ENCODE data around the gene FN1. TPM values are rescaled to one million over a fixed set of nuclear protein-coding genes. Genes with fewer than 3 reads are reported as not detected.

The FN1 gene
- polyA plus RNA-seq (2013, experiment 1 of 4), result 94.8 TPM
- 92.6 TPM for polyA plus RNA-seq (2013, experiment 2 of 4)
- 102 TPM for polyA plus RNA-seq (2013, experiment 3 of 4)
- polyA plus RNA-seq (2013, experiment 4 of 4), result 115 TPM

GRCh38 chr2:215435870-215436704 lies at the start of gene FN1:
Gene FN1, minus strand, starts transcription at chr2:215436068. Its CDS starts 266 bp downstream, at chr2:215435802.
- Histone ChIP-seq H3K4me1 (ENCODE audit: control insufficient read depth, insufficient read depth, low read length) (no peaks in the 10 kb centered on the region), H3K27me3 (ENCODE audit: control insufficient read depth, insufficient read depth, low read length, poor library complexity, severe bottlenecking) (peaks cover 17% of the 10 kb centered on the region), H3K27ac (ENCODE audit: insufficient read depth, low read depth, low read length, poor library complexity, severe bottlenecking) (peak within 1 kb of the TSS; percentile 93), H3K9me3 (ENCODE audit: control insufficient read depth, low read length) (no peaks in the 10 kb centered on the region), H3K4me3 (ENCODE audit: insufficient read depth, low read depth, low read length) (peak within 1 kb of the TSS; percentile 78), H3K36me3 (ENCODE audit: control insufficient read depth, insufficient read depth, low read length) (no peaks in the 10 kb centered on the region)
- 1% methylated on average over 52 to 53 of the region's 54 CpGs for WGBS, 2 experiments

GRCh38 chr2:215485032-215485431 lies 49.2 kb upstream of the FN1 start:
- H3K4me3 ChIP-seq (ENCODE audit: insufficient read depth, low read depth, low read length), result no peak overlapping the region
- H3K27ac ChIP-seq (ENCODE audit: insufficient read depth, low read depth, low read length, poor library complexity, severe bottlenecking), result no peak overlapping the region
- no peaks in the 10 kb centered on the region for H3K27me3 ChIP-seq (ENCODE audit: control insufficient read depth, insufficient read depth, low read length, poor library complexity, severe bottlenecking)
- no peaks in the 10 kb centered on the region for H3K4me1 ChIP-seq (ENCODE audit: control insufficient read depth, insufficient read depth, low read length)
- no peaks in the 10 kb centered on the region for H3K36me3 ChIP-seq (ENCODE audit: control insufficient read depth, insufficient read depth, low read length)
- H3K9me3 ChIP-seq (ENCODE audit: control insufficient read depth, low read length), result no peaks in the 10 kb centered on the region

- Histone ChIP-seq H3K4me3 (ENCODE audit: insufficient read depth, low read depth, low read length) (no peak overlapping the region), H3K27me3 (ENCODE audit: control insufficient read depth, insufficient read depth, low read length, poor library complexity, severe bottlenecking) (no peaks in the 10 kb centered on the region), H3K4me1 (ENCODE audit: control insufficient read depth, insufficient read depth, low read length) (no peaks in the 10 kb centered on the region), H3K9me3 (ENCODE audit: control insufficient read depth, low read length) (no peaks in the 10 kb centered on the region), H3K27ac (ENCODE audit: insufficient read depth, low read depth, low read length, poor library complexity, severe bottlenecking) (no peak overlapping the region), H3K36me3 (ENCODE audit: control insufficient read depth, insufficient read depth, low read length) (no peaks in the 10 kb centered on the region)
- 83 to 100% methylated on average over 2 of the region's 2 CpGs for WGBS, 2 experiments
These were observed 48.7 kb upstream of the FN1 start for GRCh38 chr2:215484570-215484969.

- 93 to 94% methylated on average over 3 of the region's 3 CpGs for WGBS, 2 experiments
These were observed 47.6 kb upstream of the FN1 start for GRCh38 chr2:215483431-215483830.

GRCh38 chr2:215479536-215480240 lies 43.8 kb upstream of the FN1 start:
- WGBS, 2 experiments, result 56 to 68% methylated on average over 5 to 6 of the region's 6 CpGs
- H3K4me1 ChIP-seq (ENCODE audit: control insufficient read depth, insufficient read depth, low read length), result no peaks in the 10 kb centered on the region
- H3K36me3 ChIP-seq (ENCODE audit: control insufficient read depth, insufficient read depth, low read length), result no peaks in the 10 kb centered on the region
- H3K4me3 ChIP-seq (ENCODE audit: insufficient read depth, low read depth, low read length), result no peak overlapping the region
- no peaks in the 10 kb centered on the region for H3K27me3 ChIP-seq (ENCODE audit: control insufficient read depth, insufficient read depth, low read length, poor library complexity, severe bottlenecking)
- H3K27ac ChIP-seq (ENCODE audit: insufficient read depth, low read depth, low read length, poor library complexity, severe bottlenecking), result no peak overlapping the region
- H3K9me3 ChIP-seq (ENCODE audit: control insufficient read depth, low read length), result no peaks in the 10 kb centered on the region

More at GRCh38 chr2:215483431-215483830, 47.6 kb upstream of the FN1 start:
- Histone ChIP-seq H3K4me1 (ENCODE audit: control insufficient read depth, insufficient read depth, low read length) (no peaks in the 10 kb centered on the region), H3K4me3 (ENCODE audit: insufficient read depth, low read depth, low read length) (no peak overlapping the region), H3K27me3 (ENCODE audit: control insufficient read depth, insufficient read depth, low read length, poor library complexity, severe bottlenecking) (no peaks in the 10 kb centered on the region), H3K9me3 (ENCODE audit: control insufficient read depth, low read length) (no peaks in the 10 kb centered on the region), H3K27ac (ENCODE audit: insufficient read depth, low read depth, low read length, poor library complexity, severe bottlenecking) (no peak overlapping the region), H3K36me3 (ENCODE audit: control insufficient read depth, insufficient read depth, low read length) (no peaks in the 10 kb centered on the region)

- H3K27ac ChIP-seq (ENCODE audit: insufficient read depth, low read depth, low read length, poor library complexity, severe bottlenecking), result no peak overlapping the region
- H3K4me3 ChIP-seq (ENCODE audit: insufficient read depth, low read depth, low read length), result no peak overlapping the region
- H3K27me3 ChIP-seq (ENCODE audit: control insufficient read depth, insufficient read depth, low read length, poor library complexity, severe bottlenecking), result no peaks in the 10 kb centered on the region
- no peaks in the 10 kb centered on the region for H3K9me3 ChIP-seq (ENCODE audit: control insufficient read depth, low read length)
- H3K4me1 ChIP-seq (ENCODE audit: control insufficient read depth, insufficient read depth, low read length), result no peaks in the 10 kb centered on the region
- no peaks in the 10 kb centered on the region for H3K36me3 ChIP-seq (ENCODE audit: control insufficient read depth, insufficient read depth, low read length)
- 94% methylated on average over 2 of the region's 2 CpGs; no CpG with 5 or more reads in 1 of the 2 experiments for WGBS, 2 experiments
These were observed 43.3 kb upstream of the FN1 start for GRCh38 chr2:215479121-215479520.

GRCh38 chr2:215476424-215476823 lies 40.6 kb upstream of the FN1 start:
- H3K27me3 ChIP-seq (ENCODE audit: control insufficient read depth, insufficient read depth, low read length, poor library complexity, severe bottlenecking), result no peaks in the 10 kb centered on the region
- no peaks in the 10 kb centered on the region for H3K9me3 ChIP-seq (ENCODE audit: control insufficient read depth, low read length)
- 84 to 95% methylated on average over 2 of the region's 2 CpGs for WGBS, 2 experiments
- H3K27ac ChIP-seq (ENCODE audit: insufficient read depth, low read depth, low read length, poor library complexity, severe bottlenecking), result no peak overlapping the region
- no peaks in the 10 kb centered on the region for H3K36me3 ChIP-seq (ENCODE audit: control insufficient read depth, insufficient read depth, low read length)
- no peaks in the 10 kb centered on the region for H3K4me1 ChIP-seq (ENCODE audit: control insufficient read depth, insufficient read depth, low read length)
- H3K4me3 ChIP-seq (ENCODE audit: insufficient read depth, low read depth, low read length), result no peak overlapping the region

GRCh38 chr2:215466097-215466909 lies 30.4 kb upstream of the FN1 start:
- H3K9me3 ChIP-seq (ENCODE audit: control insufficient read depth, low read length), result no peaks in the 10 kb centered on the region
- no peaks in the 10 kb centered on the region for H3K27me3 ChIP-seq (ENCODE audit: control insufficient read depth, insufficient read depth, low read length, poor library complexity, severe bottlenecking)
- WGBS, 2 experiments, result 96 to 100% methylated on average over 1 to 3 of the region's 3 CpGs
- no peak overlapping the region for H3K27ac ChIP-seq (ENCODE audit: insufficient read depth, low read depth, low read length, poor library complexity, severe bottlenecking)
- no peak overlapping the region for H3K4me3 ChIP-seq (ENCODE audit: insufficient read depth, low read depth, low read length)
- H3K4me1 ChIP-seq (ENCODE audit: control insufficient read depth, insufficient read depth, low read length), result no peaks in the 10 kb centered on the region
- no peaks in the 10 kb centered on the region for H3K36me3 ChIP-seq (ENCODE audit: control insufficient read depth, insufficient read depth, low read length)

GRCh38 chr2:215465256-215465655 lies 29.4 kb upstream of the FN1 start:
- Histone ChIP-seq H3K9me3 (ENCODE audit: control insufficient read depth, low read length) (no peaks in the 10 kb centered on the region), H3K27ac (ENCODE audit: insufficient read depth, low read depth, low read length, poor library complexity, severe bottlenecking) (no peak overlapping the region), H3K4me3 (ENCODE audit: insufficient read depth, low read depth, low read length) (no peak overlapping the region), H3K36me3 (ENCODE audit: control insufficient read depth, insufficient read depth, low read length) (no peaks in the 10 kb centered on the region), H3K4me1 (ENCODE audit: control insufficient read depth, insufficient read depth, low read length) (no peaks in the 10 kb centered on the region), H3K27me3 (ENCODE audit: control insufficient read depth, insufficient read depth, low read length, poor library complexity, severe bottlenecking) (no peaks in the 10 kb centered on the region)
- WGBS, 2 experiments, result 80 to 86% methylated on average over 1 to 2 of the region's 2 CpGs

Data from ectodermal cell (in vitro differentiated cells).